ENCODE measurements around the gene AGAP1.

AGAP1 gene

DNA sequence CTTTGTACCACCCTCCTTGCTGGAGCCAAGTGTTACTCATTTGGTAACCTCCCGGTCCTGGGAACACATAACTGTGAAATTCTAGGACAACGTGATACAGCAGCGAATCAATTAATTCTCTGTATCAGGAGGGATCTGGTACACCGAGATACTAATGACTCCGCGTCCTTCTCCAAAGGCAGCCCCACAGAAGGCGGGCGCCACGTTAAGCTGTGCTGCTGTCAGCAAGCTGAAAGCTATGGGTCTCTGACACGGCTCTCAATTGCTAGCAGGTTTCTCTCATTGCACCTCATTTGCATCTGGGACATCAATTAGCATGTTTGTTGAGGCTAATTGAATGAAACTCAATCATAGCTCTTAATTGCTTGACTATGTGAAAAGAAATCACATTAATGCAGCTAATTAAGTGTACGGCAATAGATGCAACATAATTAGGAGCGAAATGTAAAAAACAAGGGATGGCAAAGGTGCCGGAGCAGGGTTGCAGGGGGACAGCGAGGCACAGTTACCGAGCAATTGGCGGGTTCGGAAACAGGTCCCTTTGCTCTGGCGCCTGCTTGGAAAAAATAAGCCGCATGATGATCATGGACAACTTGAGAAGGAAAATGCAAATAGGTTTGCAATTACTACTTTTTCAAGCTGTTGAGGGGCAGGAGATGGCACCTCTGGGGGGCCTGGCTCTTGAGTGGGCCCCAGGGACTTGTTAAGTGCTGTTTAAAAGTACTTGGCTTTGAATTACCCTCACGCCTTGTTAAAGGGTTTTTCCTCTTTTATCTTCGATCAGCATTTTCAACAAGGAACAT is 410.1 kb downstream of the AGAP1 start:
- DNase-seq, result no peak

DNA sequence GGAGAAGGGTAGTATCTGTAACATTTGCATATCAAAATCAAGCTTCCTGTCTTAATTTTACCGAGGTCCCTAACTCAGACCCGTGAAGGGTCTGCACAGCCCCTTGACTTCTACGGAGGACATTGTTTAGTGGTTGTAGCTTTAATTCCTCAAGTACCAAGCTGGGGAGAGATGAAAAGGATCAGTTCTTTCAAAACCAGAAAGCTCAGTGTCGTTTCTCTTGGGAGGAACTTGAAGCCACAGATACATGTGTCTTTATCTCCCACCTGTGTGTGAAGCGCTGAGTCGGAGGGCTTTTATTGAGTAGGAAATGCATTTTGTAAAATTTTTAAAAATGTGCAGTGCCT is 410.7 kb downstream of the AGAP1 start:
- DNase-seq, result no peak

DNA sequence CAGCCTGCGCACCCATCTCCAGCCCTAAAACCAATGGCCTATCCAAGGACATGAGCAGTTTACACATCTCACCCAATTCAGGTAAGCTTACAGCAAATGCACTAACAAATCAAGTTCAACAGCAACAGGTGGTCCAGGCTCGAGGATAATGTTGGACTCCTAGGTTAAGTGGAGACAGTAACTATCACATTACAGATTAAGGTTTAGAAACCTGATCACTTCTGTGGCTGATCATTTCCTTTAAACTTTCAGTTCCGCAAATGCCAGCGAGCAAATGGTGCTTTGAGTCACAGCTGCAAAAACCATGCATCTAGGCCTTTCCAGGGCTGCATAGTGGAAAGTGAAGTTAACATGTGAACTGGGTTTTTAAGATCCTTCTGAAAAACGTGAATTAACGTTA is 415.0 kb downstream of the AGAP1 start:
- no peak for DNase-seq

DNA sequence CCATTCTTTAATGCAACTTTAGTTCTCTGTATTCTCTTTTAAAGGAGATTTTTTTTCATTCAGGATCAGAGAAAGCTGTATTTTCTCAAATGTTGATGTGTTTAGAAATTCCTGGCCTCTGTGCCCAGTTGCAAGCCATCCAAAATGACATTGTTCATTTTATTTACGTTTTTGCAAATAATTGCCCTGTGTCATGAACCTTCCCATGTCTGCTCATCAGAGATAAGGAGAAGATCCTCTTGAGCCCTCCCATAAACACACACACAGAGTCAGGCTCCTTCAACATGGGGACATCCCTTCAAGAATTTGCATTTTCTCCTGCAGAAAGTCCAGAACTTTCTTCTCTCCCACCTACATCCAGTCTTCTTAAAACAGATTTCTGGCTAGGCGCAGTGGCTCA is 415.5 kb downstream of the AGAP1 start:
- no peak for DNase-seq

DNA sequence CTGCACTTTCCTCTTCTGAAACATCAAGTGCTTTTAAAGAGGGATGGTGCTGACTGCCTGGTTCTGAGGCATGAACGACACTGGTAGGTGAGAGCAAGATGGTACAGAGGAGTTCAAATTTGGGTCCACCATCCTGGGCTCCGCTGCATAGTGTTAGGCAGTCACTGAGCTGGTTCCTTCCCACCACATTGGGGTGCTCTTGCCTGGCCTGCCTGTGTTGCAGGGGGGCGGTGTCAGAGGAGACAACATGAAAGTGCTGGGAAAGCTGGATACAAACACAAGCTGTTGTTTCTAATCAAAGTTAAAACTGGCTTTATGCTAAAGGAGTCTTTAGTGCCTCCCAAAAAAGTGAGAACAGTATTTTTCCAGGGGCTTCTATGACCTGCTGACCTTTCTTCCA is 416.2 kb downstream of the AGAP1 start:
- DNase-seq, result no peak

DNA sequence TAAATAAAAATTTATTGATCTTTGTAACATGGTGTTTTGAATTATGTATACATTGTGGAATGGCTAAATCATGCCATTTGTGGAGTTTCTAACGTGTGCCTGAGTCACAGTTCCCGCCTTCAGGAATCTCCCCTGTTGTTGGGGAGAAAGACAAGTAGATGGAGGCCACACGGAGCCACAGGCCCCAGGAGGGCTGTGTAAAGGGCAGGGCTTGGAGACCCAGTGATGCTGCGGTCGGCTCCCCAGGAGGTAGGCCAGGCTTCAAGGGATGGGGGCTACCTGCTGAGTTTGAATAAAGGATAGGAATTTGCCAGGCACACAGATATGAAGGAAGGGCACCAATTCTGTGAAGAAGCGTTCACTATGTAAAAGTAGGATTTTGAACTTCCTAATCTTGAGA is 417.3 kb downstream of the AGAP1 start:
- DNase-seq, result no peak

DNA sequence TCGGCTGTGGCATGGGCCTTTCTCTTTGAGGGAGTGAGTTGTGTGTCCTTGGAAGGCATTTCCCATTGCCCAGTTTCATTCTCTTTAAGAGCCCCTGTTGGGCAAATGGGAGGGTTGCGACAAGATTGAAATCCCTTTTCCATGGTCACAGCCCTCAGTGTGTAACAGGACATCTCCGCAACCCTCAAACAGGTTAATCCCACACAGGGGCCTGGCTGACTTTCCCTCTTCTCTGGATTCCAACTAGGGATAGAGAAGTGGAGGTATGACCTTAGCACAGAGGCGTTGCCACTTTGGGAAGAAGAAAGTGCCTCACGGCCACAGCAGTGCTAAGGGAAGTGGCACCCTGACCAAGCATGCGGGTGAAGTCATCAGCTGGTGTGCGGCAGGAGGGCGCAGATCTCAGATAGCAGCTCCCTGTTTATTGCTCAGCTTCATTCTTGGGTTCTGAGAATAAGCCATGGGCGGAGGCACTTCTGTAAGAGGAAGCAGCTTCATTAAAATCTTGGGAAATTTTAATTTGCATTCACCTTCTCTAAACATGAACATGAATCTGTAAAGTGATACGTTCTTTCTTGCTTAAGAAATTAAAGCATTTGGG is 417.9 kb downstream of the AGAP1 start:
- DNase-seq, result no peak

DNA sequence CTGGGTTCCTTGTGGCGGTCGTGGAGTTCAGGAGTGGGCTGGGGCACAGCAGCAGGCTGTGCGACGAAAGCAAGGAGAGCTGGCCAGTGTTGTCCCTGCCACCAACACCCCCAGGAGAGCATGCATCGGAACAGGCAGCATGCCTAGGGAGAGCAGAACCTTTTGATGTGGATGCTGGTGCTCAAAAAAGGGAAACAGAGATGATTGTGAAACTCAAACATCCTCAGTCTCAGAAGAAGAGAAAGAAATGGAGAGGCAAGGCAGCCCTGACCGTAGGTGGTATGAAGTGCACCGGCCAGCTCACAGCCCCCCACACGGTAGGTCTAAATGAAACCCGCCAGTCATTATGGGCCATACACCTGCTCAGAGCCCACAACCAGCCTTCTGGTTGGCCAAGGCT is 420.9 kb downstream of the AGAP1 start:
- no peak for DNase-seq

DNA sequence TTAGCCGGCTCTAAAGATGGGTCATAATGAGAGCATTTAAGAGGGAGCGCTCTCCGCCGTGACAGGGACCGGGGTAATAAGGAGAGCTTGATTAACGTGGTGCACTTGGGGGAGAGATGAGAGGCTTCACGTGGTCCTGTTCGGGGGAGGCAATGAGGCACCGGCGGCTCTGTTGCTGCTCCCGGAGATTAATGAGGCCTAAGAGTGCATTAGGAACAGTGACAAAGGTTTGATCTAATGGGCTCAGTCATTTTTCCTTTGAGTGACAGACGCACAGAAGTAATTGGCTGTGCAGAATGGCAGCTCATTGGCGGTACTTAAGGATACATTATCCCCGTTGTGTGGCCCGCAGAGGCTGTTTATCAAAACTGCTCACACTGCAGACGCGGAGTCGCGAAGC is 423.7 kb downstream of the AGAP1 start:
- no peak for DNase-seq

DNA sequence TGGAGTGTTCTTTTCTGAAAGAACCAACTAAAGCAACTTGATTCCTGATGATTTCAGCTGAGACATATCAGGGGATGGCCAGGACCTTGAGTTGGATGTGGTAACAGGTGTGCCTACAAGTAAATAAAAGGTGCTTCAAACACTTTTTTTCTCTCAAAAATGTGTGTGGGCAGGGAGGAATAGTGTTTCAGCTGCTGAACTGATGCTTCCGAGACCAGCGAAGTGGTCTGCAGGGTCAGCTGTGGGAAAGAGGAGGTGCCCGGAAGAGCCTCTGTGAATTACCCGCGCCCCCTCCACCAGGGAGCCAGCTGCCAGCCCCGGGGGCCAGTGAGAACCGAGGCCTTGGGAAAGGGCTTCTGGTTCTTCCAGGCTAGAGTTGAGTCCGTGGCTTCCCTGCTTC is 425.0 kb downstream of the AGAP1 start:
- DNase-seq, result no peak

DNA sequence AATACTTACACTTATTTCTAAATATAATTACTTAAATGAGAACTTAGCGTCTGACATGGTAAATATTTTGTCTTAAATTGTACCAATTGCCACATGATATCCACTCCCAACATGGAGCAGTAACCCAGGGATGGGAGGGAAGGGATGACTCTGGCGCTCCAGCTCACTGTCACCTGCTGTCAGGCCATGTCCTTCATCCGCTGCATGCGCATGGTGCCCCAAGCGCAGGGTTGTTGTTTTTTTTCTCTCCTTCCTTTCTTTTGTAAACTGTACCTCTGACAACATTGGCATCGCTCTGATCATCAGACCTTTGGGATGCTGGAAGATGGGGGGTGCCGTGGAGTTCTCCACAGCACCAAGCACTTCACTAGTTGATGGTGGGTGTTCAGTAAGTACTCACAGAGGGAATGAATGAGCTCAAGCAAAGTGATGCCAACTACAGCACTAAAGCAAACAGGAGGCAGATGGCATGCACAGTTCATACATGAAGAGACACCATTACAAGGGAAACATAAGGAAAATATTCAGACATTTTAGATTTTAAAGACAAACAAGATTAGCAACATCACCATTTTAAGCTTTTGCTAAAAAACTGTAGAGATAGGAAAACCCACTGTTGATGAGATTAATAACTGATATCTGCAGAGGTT is 426.5 kb downstream of the AGAP1 start:
- no peak for DNase-seq

DNA sequence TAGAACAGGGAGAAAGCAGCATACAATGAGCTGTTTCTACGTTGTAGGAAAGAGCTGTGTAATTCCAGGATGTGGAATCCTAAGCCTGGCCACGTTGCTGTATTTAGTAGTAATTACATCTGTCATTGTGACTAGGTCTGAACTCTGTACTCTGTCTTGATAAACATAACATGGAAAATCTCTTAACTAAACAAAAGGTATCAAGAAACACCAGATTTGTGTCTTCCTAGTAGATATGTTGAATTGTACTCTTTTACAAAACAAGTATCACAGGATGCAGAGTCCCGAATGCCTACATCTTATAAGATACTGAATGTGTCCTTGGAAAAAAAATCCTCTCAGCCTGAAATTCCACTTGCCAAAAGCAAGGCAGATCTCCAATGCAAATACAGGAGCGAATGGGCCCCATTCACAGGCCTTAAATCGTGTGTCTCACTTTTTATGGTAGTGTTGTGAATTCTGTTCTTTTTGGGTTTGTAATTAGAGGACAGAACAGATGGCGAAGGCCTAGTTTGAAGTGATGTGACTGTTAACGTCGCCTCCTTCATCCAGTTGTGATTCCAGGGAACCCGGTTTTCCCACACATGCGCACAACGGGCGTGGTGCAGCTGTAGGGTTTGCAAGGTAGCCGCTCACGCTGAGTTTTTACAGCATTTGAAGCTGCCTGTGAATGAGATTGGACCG is 427.8 kb downstream of the AGAP1 start:
- DNase-seq, result no peak

DNA sequence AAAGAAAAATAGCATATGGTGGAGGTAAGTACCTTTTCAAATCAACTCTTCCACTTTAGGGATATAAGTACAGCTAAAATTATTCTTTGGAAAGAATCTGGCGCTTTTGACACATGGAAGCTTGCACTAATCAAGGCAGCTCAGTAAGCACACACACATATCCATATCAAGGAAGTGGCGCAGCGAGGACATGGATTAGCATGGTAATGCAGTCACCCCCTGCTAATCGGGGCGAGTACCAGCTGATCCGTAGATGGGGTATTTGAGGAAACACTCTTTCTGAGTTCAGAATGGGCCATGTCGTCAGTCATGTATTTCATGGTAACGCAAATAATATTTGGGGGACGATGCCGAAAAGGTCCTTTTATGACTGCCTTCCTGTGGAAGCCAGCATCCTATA is 429.0 kb downstream of the AGAP1 start:
- DNase-seq, result no peak

DNA sequence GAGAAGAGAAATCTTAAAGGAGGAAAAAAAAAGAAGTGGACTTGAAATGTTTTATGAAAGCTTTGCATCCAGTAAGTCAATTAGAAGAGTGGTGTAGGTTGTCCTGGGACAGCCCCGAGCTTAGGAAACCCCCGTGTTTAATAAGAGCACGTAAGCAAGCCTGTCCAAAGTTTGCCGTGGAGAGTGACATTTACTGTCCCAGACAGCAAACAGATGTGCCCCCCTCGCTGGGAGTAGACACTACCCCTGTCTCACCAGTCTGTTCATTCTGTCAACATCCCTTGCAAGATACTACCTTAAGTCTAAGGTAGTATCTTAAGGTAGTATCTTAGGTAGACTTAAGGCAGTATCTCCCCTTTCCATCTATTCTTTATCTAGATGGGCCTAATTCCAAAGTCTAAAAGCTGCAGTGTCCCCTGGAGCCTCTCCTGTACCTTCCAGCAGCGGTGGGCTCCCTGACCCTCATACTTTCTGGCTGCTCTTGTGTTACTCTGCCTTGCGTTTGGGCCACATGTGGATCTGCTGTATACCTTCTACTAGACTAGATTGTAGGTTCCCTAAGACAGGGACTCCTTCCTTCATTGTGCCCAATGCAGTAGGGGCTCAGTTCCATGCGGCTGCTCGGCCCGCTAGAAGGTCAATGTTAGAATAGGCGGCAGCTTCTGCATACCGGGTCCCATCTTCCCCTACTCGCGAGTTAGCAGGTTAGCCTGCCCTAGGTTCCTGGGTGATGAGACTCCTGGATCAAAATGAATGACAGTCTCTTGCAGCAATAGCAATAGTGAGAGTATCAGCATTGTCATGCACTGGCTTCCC is 430.2 kb downstream of the AGAP1 start:
- DNase-seq, result no peak

DNA sequence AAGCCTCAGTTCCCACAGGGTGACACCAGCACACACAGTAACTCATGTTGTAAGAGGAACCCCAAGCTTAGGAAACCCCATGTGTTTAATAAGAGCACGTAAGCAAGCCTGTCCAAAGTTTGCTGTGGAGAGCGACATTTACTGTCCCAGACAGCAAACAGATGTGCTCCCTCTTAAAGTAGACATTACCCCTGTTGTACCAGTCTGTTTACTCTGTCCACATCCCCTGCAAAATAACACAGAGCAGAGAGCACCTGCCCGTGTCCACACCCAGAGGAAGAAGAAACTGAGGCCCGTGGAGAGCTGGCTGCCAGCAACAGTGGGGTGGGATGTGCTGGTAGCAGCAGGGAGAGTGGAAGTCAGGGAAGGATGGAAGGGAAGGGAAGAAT is 430.8 kb downstream of the AGAP1 start:
- no peak for DNase-seq

DNA sequence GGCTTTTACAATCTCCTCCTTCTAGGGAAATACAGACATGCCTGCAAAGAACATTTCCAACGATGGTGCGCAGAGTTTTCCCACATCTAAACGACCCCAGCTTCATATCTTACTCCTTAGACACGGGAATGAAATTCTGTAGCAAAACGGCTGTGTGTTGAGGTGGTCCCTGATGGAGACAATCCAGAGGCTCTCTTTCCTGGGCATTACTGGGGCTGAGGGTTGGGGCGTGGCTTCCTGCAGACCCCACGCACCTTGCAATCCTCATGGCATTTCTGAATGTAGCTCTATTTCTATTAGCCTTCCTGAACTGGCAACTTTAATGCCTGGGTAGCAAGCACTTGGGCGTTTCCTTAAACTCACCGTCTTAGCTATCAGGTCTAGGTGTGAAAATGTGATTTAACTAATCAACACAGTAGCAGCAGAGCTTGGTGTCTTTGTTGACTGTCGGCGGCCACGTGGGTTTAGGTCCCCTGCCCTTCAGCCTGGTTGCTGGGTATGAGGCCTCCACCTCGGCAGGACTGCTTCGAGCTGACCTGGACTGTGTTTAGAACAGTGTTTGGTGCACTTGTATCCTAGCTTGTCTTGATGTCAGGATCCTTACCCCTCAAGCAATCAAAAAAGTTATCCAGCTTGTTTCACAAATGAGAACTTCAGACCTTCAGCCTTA is 431.5 kb downstream of the AGAP1 start:
- no peak for DNase-seq

DNA sequence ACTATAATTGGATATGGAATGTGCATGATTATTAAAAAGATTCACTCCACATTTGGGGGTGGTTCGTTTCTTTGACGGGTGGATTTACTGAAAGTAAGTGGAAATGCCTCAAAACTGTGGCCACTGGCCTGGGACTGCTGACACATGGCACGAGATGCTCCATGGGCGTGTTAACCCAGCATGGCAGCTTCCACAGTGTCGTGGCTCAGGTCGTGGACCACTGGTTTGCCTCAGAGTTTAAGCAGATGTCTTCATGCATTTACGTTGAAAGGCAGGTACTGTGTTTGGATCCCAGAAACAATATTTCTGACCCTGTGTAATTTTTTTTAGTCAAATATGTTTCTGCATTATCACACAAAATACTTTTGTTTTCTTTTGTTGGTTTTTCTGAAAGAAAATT is 432.4 kb downstream of the AGAP1 start:
- no peak for DNase-seq

DNA sequence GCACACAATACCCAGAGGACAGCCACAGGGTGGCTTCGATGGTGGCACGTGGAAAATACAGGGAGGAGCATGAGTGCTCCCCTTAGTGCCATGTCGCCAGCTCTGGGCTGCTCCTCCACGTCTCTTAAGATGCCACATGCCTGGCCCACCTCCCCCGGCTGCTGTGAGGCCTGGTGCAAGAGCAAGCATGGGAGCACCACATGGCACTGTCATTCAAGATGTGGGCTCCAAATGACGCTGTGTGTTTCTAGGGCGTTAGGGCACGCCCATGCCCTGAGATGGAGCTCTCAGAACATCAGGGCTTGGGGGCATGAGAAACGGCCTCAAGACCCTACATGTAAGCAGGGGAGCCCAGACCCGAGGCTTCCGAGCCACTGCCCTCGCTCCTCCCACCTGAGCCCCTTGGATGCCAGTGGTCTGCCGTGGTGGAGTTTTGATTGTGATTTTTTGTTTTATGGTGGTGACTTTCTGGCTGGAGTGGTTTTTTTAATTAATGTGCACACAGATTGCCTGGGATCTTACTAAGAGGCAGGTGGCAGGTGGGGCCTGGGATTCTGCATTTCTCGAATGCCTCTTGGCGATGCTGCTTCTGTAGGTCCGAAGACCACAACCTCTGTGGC is 435.0 kb downstream of the AGAP1 start:
- DNase-seq, result no peak

DNA sequence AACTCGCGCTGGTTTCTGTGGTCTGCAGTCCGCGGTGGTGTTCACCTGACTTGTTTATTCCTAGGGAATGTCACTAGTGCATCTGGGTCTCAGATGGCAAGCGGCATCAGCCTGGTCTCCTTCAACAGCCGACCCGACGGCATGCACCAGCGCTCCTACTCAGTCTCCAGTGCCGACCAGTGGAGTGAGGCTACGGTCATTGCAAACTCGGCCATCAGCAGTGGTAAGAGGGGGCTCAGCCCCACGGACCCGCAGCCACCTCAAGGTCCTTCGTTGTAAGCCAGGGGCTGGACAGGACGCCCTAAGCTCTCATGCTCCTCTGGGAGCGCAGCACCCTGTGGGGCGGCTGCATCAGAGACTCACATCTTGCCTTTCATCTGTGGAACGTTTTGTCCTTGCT is 436.9 kb downstream of the AGAP1 start:
- DNase-seq, result no peak

DNA sequence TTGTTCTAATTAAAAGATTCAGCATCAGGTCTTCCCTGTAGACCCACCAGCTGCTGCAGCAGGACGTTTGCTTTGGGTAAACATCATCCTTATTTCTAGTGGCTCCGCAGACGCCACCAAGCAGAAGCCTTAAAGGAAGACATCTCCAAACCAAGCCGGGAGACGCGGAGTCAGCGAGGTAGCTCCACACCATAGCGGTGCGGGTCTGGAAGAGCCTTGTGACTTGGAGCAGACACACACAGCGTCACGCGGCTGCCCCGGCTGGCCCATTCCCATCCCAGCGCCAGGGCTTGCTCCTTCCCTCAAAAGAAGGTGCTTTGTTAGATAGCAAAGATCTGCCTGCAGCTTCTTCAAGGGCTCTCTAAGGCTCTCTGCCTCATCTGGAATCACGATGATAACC is 437.8 kb downstream of the AGAP1 start:
- DNase-seq, result no peak

DNA sequence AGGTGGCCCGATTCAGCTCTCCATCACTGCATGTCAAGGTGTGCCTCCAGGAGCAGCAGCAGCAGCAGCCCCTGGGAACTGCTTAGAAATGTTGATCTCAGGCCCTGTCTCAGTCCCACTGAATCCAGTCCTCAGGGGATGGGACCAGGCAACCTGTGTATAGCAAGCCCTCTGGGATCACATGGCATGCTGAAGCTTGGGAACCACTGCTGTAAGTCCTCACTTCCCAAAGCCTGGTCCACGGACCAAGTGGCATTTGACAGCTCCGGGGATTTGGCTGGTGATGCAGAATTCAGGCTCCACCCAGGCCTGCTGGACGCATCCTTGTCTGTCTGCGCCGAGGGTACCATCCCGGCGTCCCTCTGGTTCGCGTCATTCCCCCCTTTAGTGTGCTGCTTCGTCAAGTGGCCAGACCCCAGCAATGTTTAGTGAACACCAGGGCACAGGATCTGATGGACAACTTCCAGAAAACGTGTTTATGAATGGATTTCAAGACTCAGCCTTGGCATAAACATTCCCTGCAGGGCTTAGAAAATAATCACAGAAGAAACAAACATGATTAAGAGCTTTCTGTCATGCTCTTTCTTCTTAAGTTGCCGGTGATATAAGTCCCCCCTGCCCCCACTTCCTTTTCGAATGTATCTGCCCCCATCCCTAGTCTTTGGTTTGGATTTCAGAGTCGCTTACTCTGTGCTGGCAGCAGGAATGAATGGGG is 440.4 kb downstream of the AGAP1 start:
- no peak for DNase-seq
